HepG2 (cell line): ENCODE measurements around the gene RTEL1. TPM values are rescaled to one million over a fixed set of nuclear protein-coding genes. Genes with fewer than 3 reads are reported as not detected.
A peak's percentile ranks its signal among the peaks of the same experiment; 100 is the strongest.

Source experiments
- ATF7-NPFF ChIP-seq: sonication (generic); formaldehyde crosslinking; IDR thresholded peaks from 2 replicates; pipeline ENCODE4 v1.8.1; 2023; ENCODE audit warnings: mild to moderate bottlenecking, low read depth, missing genetic modification reagents, moderate library complexity
- FOXK2 ChIP-seq: fragments of 450-650 bp; IDR thresholded peaks from 2 replicates; pipeline ENCODE4 v1.6.1; 2016
- KAT2B ChIP-seq: fragments of 150-350 bp; IDR thresholded peaks from 2 replicates; pipeline ENCODE4 v1.6.1; 2014; ENCODE audit warnings: low read depth, low read length, borderline replicate concordance
- KMT2A ChIP-seq: sonication (generic); formaldehyde crosslinking; IDR thresholded peaks from 2 replicates; pipeline ENCODE4 v1.4.0; 2020; ENCODE audit warnings: missing genetic modification reagents
- NFKBIZ ChIP-seq: IDR thresholded peaks from 2 replicates; pipeline ENCODE4 v1.6.1; 2018; ENCODE audit warnings: missing genetic modification reagents, missing compliant biosample characterization
- PITX1 ChIP-seq: sonication (generic); formaldehyde crosslinking; IDR thresholded peaks from 2 replicates; pipeline ENCODE4 v1.5.1; 2020; ENCODE audit warnings: mild to moderate bottlenecking, missing genetic modification reagents
- SP2 ChIP-seq: sonication (generic); formaldehyde crosslinking; IDR thresholded peaks from 2 replicates; pipeline ENCODE4 v1.5.1; 2020; ENCODE audit warnings: mild to moderate bottlenecking, missing genetic modification reagents
- SRF ChIP-seq: IDR thresholded peaks from 2 replicates; pipeline ENCODE4 v1.6.1; 2011; ENCODE audit warnings: mild to moderate bottlenecking, low read depth, low read length, moderate library complexity
- ZNF24 ChIP-seq: fragments of 450-650 bp; IDR thresholded peaks from 2 replicates; pipeline ENCODE4 v1.6.1; 2017; ENCODE audit warnings: antibody characterized with exemption, mild to moderate bottlenecking
- ZNF253 ChIP-seq: sonication (generic); formaldehyde crosslinking; IDR thresholded peaks from 2 replicates; pipeline ENCODE4 v1.8.0; 2022; ENCODE audit warnings: mild to moderate bottlenecking, missing genetic modification reagents, borderline replicate concordance
- ZNF350 ChIP-seq: sonication (generic); formaldehyde crosslinking; IDR thresholded peaks from 2 replicates; pipeline ENCODE4 v1.4.0; 2020; ENCODE audit warnings: mild to moderate bottlenecking, low read depth, missing genetic modification reagents, borderline replicate concordance
- ZNF562 ChIP-seq: sonication (generic); formaldehyde crosslinking; IDR thresholded peaks from 2 replicates; pipeline ENCODE4 v1.8.0; 2022; ENCODE audit warnings: missing genetic modification reagents, borderline replicate concordance
- ZNF570 ChIP-seq: sonication (generic); formaldehyde crosslinking; IDR thresholded peaks from 2 replicates; pipeline ENCODE4 v1.4.0; 2020; ENCODE audit warnings: mild to moderate bottlenecking, missing genetic modification reagents, borderline replicate concordance
- ZNF589 ChIP-seq: sonication (generic); formaldehyde crosslinking; conservative IDR thresholded peaks from 2 replicates; pipeline ENCODE4 v1.8.0; 2022; ENCODE audit warnings: mild to moderate bottlenecking, moderate library complexity, missing genetic modification reagents
- polyA plus RNA-seq, 8 experiments: library from polyadenylated mRNA; depleted of rRNA in 3 of 8; stranded (reverse) in 7 of 8; unstranded in 1 of 8; fragments of >200 nt; fragmentation: Illumina TruSeq in 4 of 8; extraction: Trizol in 4 of 8; gene quantifications; 2 replicates each; pipeline versions ENCODE4 v1.2.1 to v1.2.3, GENCODE V29; 2011 to 2016; ENCODE audit warnings: low read depth in 4 of 8, missing spikeins in 1 of 8, mixed read lengths in 1 of 8; ENCODE audit not compliant: insufficient read depth in 1 of 8
- total RNA-seq, 5 experiments: library from RNA; depleted of rRNA; stranded (reverse); fragments of >200 nt; fragmentation: Illumina TruSeq; extraction: Trizol; gene quantifications; 2 replicates each; pipeline ENCODE4 v1.2.3, GENCODE V29; 2016; ENCODE audit warnings: low read depth in 1 of 5
- TF ChIP-seq, protein P1 (sequence below): sonication (generic); formaldehyde crosslinking; IDR thresholded peaks from 2 replicates; pipeline ENCODE4 v1.4.0; 2020; ENCODE audit warnings: mild to moderate bottlenecking, missing genetic modification reagents
- TF ChIP-seq, protein P2 (sequence below): sonication (generic); formaldehyde crosslinking; IDR thresholded peaks from 2 replicates; pipeline ENCODE4 v1.5.0; 2020; ENCODE audit warnings: missing genetic modification reagents
- TF ChIP-seq, protein P3 (sequence below): sonication (generic); formaldehyde crosslinking; IDR thresholded peaks from 2 replicates; pipeline ENCODE4 v1.4.0; 2020; ENCODE audit warnings: missing genetic modification reagents, mild to moderate bottlenecking, borderline replicate concordance
- TF ChIP-seq, protein P4 (sequence below): sonication (generic); formaldehyde crosslinking; IDR thresholded peaks from 2 replicates; pipeline ENCODE4 v1.4.0; 2020; ENCODE audit warnings: missing genetic modification reagents
- TF ChIP-seq, protein P5 (sequence below): IDR thresholded peaks from 2 replicates; pipeline ENCODE4 v1.6.1; 2018; ENCODE audit warnings: missing genetic modification reagents
- TF ChIP-seq, protein P6 (sequence below): sonication (generic); formaldehyde crosslinking; conservative IDR thresholded peaks from 2 replicates; pipeline ENCODE4 v1.8.0; 2022; ENCODE audit warnings: low read depth, missing genetic modification reagents

RTEL1 gene
- total and polyA plus RNA-seq, 2 of the 13 experiments (the other 11 are each of a cell fraction or from before 2014, with no cell fraction given), result 21.8 to 36.4 TPM

DNA sequence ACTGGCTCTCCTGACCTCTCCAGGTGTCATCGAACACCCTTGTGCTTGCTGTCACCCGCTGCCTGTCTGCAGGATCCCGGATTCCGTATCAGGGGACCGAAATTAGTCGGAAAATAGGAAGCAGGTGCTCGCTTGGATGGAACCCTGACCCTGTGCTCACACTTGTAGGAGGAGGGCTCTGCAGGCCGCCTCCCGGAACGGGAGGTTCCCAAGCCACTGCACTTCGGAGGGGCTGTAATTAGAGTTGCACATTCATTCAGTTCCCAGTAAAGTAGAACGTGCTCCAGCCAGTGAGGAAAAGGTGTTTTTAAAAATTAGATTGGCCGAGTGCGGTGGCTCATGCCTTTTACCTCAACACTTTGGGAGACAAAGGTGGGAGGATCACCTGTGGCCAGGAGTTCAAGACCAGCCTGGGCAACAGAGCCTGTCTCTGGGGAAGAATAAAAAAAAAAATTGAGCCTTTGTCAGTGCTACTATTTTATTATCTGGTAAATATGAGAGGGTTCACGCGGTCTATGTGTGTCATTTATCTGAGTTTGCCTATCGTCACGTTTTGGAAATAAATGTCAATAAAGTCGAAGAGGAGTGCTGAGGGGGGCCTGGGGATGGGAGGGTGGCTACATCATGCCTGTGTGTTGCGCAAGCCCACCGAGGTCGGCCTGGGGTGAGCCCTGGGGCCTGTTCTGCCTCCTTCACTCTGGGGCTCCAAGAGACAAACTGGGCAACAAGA, 29.7 kb upstream of the RTEL1 start (continued):
- TF ChIP-seq, protein P1, sequence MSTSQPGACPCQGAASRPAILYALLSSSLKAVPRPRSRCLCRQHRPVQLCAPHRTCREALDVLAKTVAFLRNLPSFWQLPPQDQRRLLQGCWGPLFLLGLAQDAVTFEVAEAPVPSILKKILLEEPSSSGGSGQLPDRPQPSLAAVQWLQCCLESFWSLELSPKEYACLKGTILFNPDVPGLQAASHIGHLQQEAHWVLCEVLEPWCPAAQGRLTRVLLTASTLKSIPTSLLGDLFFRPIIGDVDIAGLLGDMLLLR (CRISPR knock-in tag), result no peak; the same call in 1 of the 2 replicates
- TF ChIP-seq SRF, result peak; percentile 87
- 0 out of 2 replicates have a peak, but pooled peaks have one; percentile 79 for TF ChIP-seq ZNF589
- TF ChIP-seq, protein P2, sequence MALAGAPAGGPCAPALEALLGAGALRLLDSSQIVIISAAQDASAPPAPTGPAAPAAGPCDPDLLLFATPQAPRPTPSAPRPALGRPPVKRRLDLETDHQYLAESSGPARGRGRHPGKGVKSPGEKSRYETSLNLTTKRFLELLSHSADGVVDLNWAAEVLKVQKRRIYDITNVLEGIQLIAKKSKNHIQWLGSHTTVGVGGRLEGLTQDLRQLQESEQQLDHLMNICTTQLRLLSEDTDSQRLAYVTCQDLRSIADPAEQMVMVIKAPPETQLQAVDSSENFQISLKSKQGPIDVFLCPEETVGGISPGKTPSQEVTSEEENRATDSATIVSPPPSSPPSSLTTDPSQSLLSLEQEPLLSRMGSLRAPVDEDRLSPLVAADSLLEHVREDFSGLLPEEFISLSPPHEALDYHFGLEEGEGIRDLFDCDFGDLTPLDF, result peak; percentile 81
- peak; percentile 86; the same call in 1 of the 2 replicates for TF ChIP-seq NFKBIZ
- TF ChIP-seq KAT2B, result no peak
- no peak; the same call in 1 of the 2 replicates for TF ChIP-seq SP2 (CRISPR knock-in tag)
- TF ChIP-seq, protein P3, sequence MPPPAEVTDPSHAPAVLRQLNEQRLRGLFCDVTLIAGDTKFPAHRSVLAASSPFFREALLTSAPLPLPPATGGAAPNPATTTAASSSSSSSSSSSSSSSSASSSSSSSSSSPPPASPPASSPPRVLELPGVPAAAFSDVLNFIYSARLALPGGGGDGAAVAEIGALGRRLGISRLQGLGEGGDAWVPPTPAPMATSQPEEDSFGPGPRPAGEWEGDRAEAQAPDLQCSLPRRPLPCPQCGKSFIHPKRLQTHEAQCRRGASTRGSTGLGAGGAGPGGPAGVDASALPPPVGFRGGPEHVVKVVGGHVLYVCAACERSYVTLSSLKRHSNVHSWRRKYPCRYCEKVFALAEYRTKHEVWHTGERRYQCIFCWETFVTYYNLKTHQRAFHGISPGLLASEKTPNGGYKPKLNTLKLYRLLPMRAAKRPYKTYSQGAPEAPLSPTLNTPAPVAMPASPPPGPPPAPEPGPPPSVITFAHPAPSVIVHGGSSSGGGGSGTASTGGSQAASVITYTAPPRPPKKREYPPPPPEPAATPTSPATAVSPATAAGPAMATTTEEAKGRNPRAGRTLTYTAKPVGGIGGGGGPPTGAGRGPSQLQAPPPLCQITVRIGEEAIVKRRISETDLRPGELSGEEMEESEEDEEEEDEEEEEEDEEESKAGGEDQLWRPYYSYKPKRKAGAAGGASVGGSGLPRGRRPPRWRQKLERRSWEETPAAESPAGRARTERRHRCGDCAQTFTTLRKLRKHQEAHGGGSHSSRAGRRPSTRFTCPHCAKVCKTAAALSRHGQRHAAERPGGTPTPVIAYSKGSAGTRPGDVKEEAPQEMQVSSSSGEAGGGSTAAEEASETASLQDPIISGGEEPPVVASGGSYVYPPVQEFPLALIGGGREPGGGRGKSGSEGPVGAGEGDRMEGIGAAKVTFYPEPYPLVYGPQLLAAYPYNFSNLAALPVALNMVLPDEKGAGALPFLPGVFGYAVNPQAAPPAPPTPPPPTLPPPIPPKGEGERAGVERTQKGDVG (CRISPR knock-in tag), result peak; percentile 43; the same call in 1 of the 2 replicates
- no peak for TF ChIP-seq ZNF253
- no peak for TF ChIP-seq ZNF570
- TF ChIP-seq, protein P4, sequence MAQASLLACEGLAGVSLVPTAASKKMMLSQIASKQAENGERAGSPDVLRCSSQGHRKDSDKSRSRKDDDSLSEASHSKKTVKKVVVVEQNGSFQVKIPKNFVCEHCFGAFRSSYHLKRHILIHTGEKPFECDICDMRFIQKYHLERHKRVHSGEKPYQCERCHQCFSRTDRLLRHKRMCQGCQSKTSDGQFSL, result 0 out of 2 replicates have a peak, but pooled peaks have one; percentile 39
- TF ChIP-seq PITX1 (CRISPR knock-in tag), result peak; percentile 89
- TF ChIP-seq, protein P5, sequence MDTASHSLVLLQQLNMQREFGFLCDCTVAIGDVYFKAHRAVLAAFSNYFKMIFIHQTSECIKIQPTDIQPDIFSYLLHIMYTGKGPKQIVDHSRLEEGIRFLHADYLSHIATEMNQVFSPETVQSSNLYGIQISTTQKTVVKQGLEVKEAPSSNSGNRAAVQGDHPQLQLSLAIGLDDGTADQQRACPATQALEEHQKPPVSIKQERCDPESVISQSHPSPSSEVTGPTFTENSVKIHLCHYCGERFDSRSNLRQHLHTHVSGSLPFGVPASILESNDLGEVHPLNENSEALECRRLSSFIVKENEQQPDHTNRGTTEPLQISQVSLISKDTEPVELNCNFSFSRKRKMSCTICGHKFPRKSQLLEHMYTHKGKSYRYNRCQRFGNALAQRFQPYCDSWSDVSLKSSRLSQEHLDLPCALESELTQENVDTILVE (CRISPR knock-in tag), result peak; percentile 99
- TF ChIP-seq, protein P6, sequence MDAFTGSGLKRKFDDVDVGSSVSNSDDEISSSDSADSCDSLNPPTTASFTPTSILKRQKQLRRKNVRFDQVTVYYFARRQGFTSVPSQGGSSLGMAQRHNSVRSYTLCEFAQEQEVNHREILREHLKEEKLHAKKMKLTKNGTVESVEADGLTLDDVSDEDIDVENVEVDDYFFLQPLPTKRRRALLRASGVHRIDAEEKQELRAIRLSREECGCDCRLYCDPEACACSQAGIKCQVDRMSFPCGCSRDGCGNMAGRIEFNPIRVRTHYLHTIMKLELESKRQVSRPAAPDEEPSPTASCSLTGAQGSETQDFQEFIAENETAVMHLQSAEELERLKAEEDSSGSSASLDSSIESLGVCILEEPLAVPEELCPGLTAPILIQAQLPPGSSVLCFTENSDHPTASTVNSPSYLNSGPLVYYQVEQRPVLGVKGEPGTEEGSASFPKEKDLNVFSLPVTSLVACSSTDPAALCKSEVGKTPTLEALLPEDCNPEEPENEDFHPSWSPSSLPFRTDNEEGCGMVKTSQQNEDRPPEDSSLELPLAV (CRISPR knock-in tag), result no peak
- peak; percentile 90; the same call in 1 of the 2 replicates for TF ChIP-seq ZNF350 (CRISPR knock-in tag)
- 0 out of 2 replicates have a peak, but pooled peaks have one; percentile 48 for TF ChIP-seq ZNF24
- TF ChIP-seq ATF7-NPFF (CRISPR knock-in tag), result peak; percentile 38; the same call in 1 of the 2 replicates
- no peak for TF ChIP-seq ZNF562 (CRISPR knock-in tag)
- peak; percentile 96 for TF ChIP-seq KMT2A (CRISPR knock-in tag)
- 0 out of 2 replicates have a peak, but pooled peaks have one; percentile 18 for TF ChIP-seq FOXK2
